Stimulated activated CD4-positive, alpha-beta T cell treated with anti-CD3 and anti-CD28 coated beads, TNF-alpha, amount 100 ng/mL, for 1 hour (primary cell): ENCODE results near the gene LRRC71.
A peak's percentile ranks its signal among the peaks of the same experiment; 100 is the strongest.
"Not testable (repeated sequence)": the region's sequence is repeated elsewhere in the genome, so short reads cannot be mapped to it uniquely, and the experiment has no call there.

Source experiments
- DNase-seq, 3 donors: peaks; one replicate each; pipeline ENCODE4 v3.0.0-alpha.2; 2020; ENCODE audit warnings: low read depth in 3 of 3, low spot score in 1 of 3

LRRC71 gene

GRCh38 chr1:156926695-156927094 is 6.3 kb downstream of the LRRC71 start:
- DNase-seq, result not testable (repeated sequence)

- peak in 2 of 3 donors; percentile 27 to 46 for DNase-seq
Observed at GRCh38 chr1:156927215-156928042, 7.0 kb downstream of the LRRC71 start.

GRCh38 chr1:156928043-156928602 is 7.7 kb downstream of the LRRC71 start:
- no peak for DNase-seq

GRCh38 chr1:156929596-156930238 is 9.3 kb downstream of the LRRC71 start:
- DNase-seq, result no peak

GRCh38 chr1:156930483-156930882 is 10.1 kb downstream of the LRRC71 start:
- no peak for DNase-seq

GRCh38 chr1:156931211-156931952 is 10.9 kb downstream of the LRRC71 start:
- DNase-seq, result no peak

GRCh38 chr1:156931974-156932710 is 11.7 kb downstream of the LRRC71 start:
- no peak for DNase-seq

- no peak for DNase-seq
Observed at GRCh38 chr1:156933136-156933535, 12.7 kb downstream of the LRRC71 start.

- no peak for DNase-seq
Observed at GRCh38 chr1:156935505-156936128, 15.2 kb downstream of the LRRC71 start.

- DNase-seq, result no peak
Observed at GRCh38 chr1:156936191-156936590, 15.8 kb downstream of the LRRC71 start.

GRCh38 chr1:156936721-156937220 is 16.3 kb downstream of the LRRC71 start:
- DNase-seq, result no peak

GRCh38 chr1:156937883-156938282 is 17.5 kb downstream of the LRRC71 start:
- DNase-seq, result no peak

GRCh38 chr1:156938813-156939212 is 18.4 kb downstream of the LRRC71 start:
- DNase-seq, result no peak

GRCh38 chr1:156939786-156940334 is 19.4 kb downstream of the LRRC71 start:
- no peak for DNase-seq

GRCh38 chr1:156941675-156942074 is 21.2 kb downstream of the LRRC71 start:
- no peak for DNase-seq

GRCh38 chr1:156942176-156942575 is 21.7 kb downstream of the LRRC71 start:
- DNase-seq, result no peak

- DNase-seq, result no peak
Observed at GRCh38 chr1:156942576-156942975, 22.1 kb downstream of the LRRC71 start.

GRCh38 chr1:156943756-156944155 is 23.3 kb downstream of the LRRC71 start:
- no peak for DNase-seq

GRCh38 chr1:156944268-156944667 is 23.8 kb downstream of the LRRC71 start:
- no peak for DNase-seq

- no peak for DNase-seq
Observed at GRCh38 chr1:156944848-156945247, 24.4 kb downstream of the LRRC71 start.
